Type B pancreatic cell (in vitro differentiated cells): ENCODE measurements around the gene OR5B21. TPM values are rescaled to one million over a fixed set of nuclear protein-coding genes. Genes with fewer than 3 reads are reported as not detected.

Experiments
- DNase-seq: peaks from one replicate; pipeline ENCODE4 v3.0.0; 2021; ENCODE audit warnings: mixed read lengths; ENCODE audit not compliant: unreplicated experiment; ENCODE audit errors: extremely low spot score
- H3K27ac Mint-ChIP-seq: 2 replicates; pipeline ENCODE4 v1.8.0; 2021; ENCODE audit warnings: mild to moderate bottlenecking, mixed read lengths
- H3K27me3 Mint-ChIP-seq: 2 replicates; pipeline ENCODE4 v1.8.0; 2021; ENCODE audit warnings: mixed read lengths
- H3K36me3 Mint-ChIP-seq: 2 replicates; pipeline ENCODE4 v1.8.0; 2021; ENCODE audit warnings: mixed read lengths
- H3K4me1 Mint-ChIP-seq: one replicate; pipeline ENCODE4 v1.8.0; 2021; ENCODE audit warnings: mixed read lengths; ENCODE audit not compliant: unreplicated experiment
- H3K4me3 Mint-ChIP-seq: 2 replicates; pipeline ENCODE4 v1.8.0; 2021; ENCODE audit warnings: mild to moderate bottlenecking, mixed read lengths
- H3K9me3 Mint-ChIP-seq: 2 replicates; pipeline ENCODE4 v1.8.0; 2021; ENCODE audit warnings: mixed read lengths
- total RNA-seq: library from RNA; stranded (reverse); gene quantifications from 2 replicates; pipeline ENCODE4 v1.2.1, GENCODE V29; 2021; ENCODE audit warnings: low replicate concordance
- TF ChIP-seq, protein P1 (sequence below): fragments of 200-600 bp; sonication (generic); conservative IDR thresholded peaks from 2 replicates; pipeline ENCODE4 v1.5.0; 2021; ENCODE audit warnings: antibody characterized with exemption, mild to moderate bottlenecking

The OR5B21 gene
- total RNA-seq, 1 donor from 2014 or later: not detected

DNA sequence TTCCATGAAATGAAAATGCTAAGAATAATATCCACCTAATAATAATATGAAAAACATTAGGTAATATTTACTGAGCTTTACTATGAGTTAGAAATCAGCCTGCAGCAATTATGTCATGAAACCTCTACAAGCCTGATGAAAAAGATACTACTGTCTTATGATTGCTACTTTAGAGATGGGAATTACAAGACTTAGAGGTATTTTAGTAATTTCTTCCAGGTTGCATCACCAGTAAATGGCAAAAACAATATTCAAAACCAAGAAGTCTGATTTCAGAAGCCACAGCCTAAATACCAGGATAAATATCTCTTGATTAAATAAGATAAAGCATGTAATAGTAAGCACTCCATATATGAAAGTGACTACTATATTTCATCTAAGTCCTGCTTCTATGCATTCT is 13.8 kb downstream of the OR5B21 start:
- no peak for DNase-seq
- no peak overlapping the region for H3K27ac Mint-ChIP-seq
- H3K9me3 Mint-ChIP-seq: no peaks in the 10 kb centered on the region
- H3K27me3 Mint-ChIP-seq: peaks cover 8% of the 10 kb centered on the region
- no peaks in the 10 kb centered on the region for H3K4me1 Mint-ChIP-seq
- TF ChIP-seq, protein P1, sequence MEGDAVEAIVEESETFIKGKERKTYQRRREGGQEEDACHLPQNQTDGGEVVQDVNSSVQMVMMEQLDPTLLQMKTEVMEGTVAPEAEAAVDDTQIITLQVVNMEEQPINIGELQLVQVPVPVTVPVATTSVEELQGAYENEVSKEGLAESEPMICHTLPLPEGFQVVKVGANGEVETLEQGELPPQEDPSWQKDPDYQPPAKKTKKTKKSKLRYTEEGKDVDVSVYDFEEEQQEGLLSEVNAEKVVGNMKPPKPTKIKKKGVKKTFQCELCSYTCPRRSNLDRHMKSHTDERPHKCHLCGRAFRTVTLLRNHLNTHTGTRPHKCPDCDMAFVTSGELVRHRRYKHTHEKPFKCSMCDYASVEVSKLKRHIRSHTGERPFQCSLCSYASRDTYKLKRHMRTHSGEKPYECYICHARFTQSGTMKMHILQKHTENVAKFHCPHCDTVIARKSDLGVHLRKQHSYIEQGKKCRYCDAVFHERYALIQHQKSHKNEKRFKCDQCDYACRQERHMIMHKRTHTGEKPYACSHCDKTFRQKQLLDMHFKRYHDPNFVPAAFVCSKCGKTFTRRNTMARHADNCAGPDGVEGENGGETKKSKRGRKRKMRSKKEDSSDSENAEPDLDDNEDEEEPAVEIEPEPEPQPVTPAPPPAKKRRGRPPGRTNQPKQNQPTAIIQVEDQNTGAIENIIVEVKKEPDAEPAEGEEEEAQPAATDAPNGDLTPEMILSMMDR: no peak
- H3K36me3 Mint-ChIP-seq: no peaks in the 10 kb centered on the region
- no peak overlapping the region for H3K4me3 Mint-ChIP-seq

DNA sequence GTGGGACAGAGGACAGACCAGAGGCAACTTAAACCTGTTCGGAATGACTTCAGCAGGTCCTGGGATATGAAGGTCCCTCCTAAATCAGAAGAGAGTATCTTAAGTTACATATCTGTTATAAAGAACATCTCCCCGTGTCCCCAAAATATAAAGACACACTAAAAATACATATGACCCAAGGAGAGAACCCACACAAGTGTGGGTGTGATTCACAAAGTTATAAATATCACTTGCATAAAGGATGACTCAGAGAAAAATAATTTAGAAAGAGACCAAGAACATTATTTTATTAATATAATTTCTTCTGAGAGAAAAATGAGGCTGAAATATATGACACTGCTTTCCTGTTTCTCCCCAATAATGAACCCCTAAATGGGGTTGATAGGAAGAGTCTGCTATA is 14.2 kb downstream of the OR5B21 start:
- Mint-ChIP-seq H3K27me3 (peaks cover 8% of the 10 kb centered on the region), H3K9me3 (no peaks in the 10 kb centered on the region)
- TF ChIP-seq, protein P1: no peak

DNA sequence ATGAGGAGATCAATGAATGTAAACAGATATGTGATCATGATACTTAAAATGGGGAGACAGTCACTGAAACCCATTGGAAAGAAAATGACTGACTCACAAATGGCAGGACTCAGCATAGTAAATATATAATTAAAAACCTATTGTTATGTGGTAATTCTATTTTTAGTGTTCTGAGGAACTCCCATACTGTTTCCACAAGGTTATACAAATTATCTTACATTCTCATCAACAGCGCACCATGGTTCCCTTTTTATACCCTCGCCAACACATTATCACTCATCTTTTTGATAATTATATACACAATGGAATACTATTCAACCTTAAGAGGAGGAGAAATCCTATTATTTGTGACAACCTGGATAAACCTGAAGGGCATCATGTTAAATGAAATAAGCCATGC is 17.1 kb downstream of the OR5B21 start:
- no peak for DNase-seq
- Mint-ChIP-seq H3K27ac (no peak overlapping the region), H3K27me3 (peaks cover 3% of the 10 kb centered on the region), H3K36me3 (no peaks in the 10 kb centered on the region), H3K9me3 (no peaks in the 10 kb centered on the region), H3K4me1 (no peaks in the 10 kb centered on the region), H3K4me3 (no peak overlapping the region)
- TF ChIP-seq, protein P1: no peak

More for the DNA sequence above, 14.2 kb downstream of the OR5B21 start:
- Mint-ChIP-seq H3K4me3 (no peak overlapping the region), H3K27ac (no peak overlapping the region), H3K36me3 (no peaks in the 10 kb centered on the region), H3K4me1 (no peaks in the 10 kb centered on the region)
- no peak for DNase-seq

DNA sequence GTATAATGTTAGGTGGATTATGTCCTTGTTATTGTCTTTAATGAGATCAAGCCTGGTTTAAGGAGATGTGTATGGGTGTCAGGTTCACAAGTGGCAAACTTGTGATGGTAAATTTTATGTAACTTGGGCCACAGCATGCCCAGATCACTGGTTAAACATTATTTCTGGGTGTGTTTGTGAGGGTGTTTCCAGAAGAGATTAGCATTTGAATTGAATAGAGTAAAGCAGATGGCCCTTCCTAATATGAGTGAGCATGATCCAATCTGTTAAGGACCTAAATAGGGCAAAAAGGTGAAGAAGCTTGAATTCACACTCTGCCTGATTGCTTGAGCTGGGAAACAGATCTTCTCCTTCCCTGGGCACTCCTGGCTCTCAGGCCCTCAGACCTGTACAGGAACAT is 20.7 kb downstream of the OR5B21 start:
- no peak for DNase-seq
- Mint-ChIP-seq H3K9me3 (no peaks in the 10 kb centered on the region), H3K27me3 (no peaks in the 10 kb centered on the region), H3K27ac (no peak overlapping the region), H3K4me1 (no peaks in the 10 kb centered on the region), H3K4me3 (no peak overlapping the region), H3K36me3 (no peaks in the 10 kb centered on the region)
- TF ChIP-seq, protein P1: no peak

DNA sequence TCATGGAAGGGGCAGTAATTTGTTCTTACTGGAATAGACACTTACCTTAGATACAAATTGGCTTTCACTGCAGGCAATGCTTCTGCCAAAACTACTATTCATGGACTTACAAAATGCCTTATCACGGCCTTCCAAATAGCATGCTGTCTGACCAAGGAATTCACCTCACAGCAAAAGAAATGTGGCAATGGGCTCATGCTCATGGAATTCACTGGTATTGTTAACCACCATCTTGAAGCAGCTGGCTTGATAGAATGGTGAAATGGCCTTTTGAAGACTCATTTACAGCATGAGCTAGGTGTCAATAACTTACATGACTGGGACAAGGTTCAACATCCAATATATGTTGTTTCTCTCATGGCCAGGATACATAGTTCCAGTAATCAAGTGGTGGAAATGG is 21.9 kb downstream of the OR5B21 start:
- no peaks in the 10 kb centered on the region for H3K27me3 Mint-ChIP-seq
- no peaks in the 10 kb centered on the region for H3K4me1 Mint-ChIP-seq
- TF ChIP-seq, protein P1: no peak
- H3K9me3 Mint-ChIP-seq: no peaks in the 10 kb centered on the region
- no peaks in the 10 kb centered on the region for H3K36me3 Mint-ChIP-seq
- H3K27ac Mint-ChIP-seq: no peak overlapping the region
- DNase-seq: no peak
- H3K4me3 Mint-ChIP-seq: no peak overlapping the region

DNA sequence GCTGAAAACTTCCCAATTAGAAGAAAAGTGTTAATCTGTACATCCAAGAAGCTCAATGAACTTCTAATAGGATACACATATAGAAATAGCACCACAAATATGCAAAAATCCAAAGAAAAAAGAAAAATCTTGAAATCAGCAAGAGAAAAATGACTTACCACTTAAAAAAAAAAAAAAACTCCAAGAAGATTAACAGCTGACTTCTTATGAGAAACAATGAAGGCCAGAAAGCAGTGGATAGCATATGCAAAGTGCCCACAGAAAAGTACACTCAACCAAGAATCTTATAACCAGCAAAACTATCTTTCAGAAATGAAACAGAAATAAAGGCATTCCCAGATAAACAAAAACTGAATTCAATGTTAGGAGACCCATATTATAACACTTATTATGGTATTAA is 36.0 kb downstream of the OR5B21 start:
- no peak overlapping the region for H3K4me3 Mint-ChIP-seq
- no peak for DNase-seq
- no peaks in the 10 kb centered on the region for H3K36me3 Mint-ChIP-seq
- H3K4me1 Mint-ChIP-seq: no peaks in the 10 kb centered on the region
- no peak overlapping the region for H3K27ac Mint-ChIP-seq
- TF ChIP-seq, protein P1: no peak
- no peaks in the 10 kb centered on the region for H3K27me3 Mint-ChIP-seq
- H3K9me3 Mint-ChIP-seq: peaks cover 7% of the 10 kb centered on the region
